ENCODE data around the gene AHRR. TPM values are rescaled to one million over a fixed set of nuclear protein-coding genes. Genes with fewer than 3 reads are reported as not detected.

AHRR gene
- total RNA-seq, 2 donors from 2014 or later = 0.26 to 0.33 TPM

DNA sequence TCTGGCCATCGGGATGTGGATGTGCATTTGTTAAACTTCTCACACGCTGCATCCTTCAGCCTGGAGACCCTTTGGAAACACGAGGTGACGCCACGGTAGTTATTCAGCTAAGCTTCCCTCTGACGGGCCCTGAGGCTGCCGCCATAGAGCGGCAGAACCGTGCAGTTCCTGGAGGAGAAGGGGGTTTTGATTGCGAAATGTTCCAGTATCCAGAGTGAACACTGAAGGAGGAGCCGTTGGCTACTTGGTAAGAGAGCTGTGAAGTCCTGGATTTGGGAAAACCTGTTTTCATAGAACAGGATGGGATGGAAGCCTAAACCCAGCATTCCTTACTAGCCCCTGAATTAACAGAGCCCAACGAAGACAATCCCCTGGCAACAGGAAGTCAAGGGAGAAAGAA, 98.5 kb downstream of the AHRR start:
- TF ChIP-seq POLR2A (IDR thresholded peaks at IDR 0.05) (no peak), CTCF (IDR thresholded peaks at IDR 0.05) (no peak)
- Histone ChIP-seq H3K9me3 (no peaks in the 10 kb centered on the region), H3K36me3 (replicated peaks in 1 of 2; ENCODE audit: insufficient read depth in 1 of 2, low read depth in 2 of 2) (no peaks in the 10 kb centered on the region), H3K4me3 (no peak overlapping the region), H3K27ac (no peak overlapping the region), H3K4me1 (no peaks in the 10 kb centered on the region), H3K27me3 (no peaks in the 10 kb centered on the region)
- intact Hi-C loops (cut with DNase I) = no loop called here
- 70 to 74% methylated on average over 12 of the region's 12 CpGs for WGBS, 2 donors
- DNase-seq (no peak), ATAC-seq (no peak)

- TF ChIP-seq CTCF (IDR thresholded peaks at IDR 0.05) = no peak
- TF ChIP-seq POLR2A (IDR thresholded peaks at IDR 0.05) = no peak
- no peak for ATAC-seq
- intact Hi-C loops (cut with DNase I) = no loop called here
- H3K9me3 ChIP-seq = no peaks in the 10 kb centered on the region
- no peak for DNase-seq
- 81 to 89% methylated on average over 31 to 43 of the region's 52 CpGs for WGBS, 2 donors
- H3K4me3 ChIP-seq = no peak overlapping the region
- no peaks in the 10 kb centered on the region for H3K4me1 ChIP-seq
- no peaks in the 10 kb centered on the region for H3K36me3 ChIP-seq (replicated peaks in 1 of 2; ENCODE audit: insufficient read depth in 1 of 2, low read depth in 2 of 2)
- no peaks in the 10 kb centered on the region for H3K27me3 ChIP-seq
- no peak overlapping the region for H3K27ac ChIP-seq
These were observed 99.2 kb downstream of the AHRR start for GRCh38 chr5:420632-421286.

DNA sequence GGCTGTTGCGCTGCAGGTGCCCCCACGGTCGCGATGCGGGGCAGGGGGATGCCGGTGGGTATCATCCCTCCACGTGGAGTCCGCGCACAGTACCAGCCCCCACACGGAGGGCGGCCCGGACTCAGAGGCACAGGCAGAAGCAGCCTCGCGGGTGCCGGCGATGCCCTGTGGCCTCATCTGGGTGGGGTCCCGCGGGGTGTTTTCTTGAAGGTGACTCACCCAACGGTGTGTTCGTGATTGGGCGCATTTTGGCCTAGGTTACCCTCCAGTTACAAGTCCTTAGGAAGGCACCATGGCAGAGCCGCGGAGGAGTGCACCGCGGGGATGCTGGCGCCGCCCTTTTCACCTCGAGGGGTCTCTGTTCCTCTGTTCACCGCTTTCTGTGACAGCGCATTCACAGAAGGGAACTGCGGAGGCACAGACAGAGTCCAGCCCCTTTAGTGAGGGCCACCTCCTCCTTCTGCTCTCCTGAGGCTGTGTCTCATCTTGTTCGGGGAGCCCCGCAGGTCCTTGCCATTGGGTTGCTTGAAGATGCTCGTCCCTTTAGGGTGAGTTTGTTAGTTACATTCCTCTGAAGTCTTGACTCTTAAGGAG, 99.9 kb downstream of the AHRR start:
- H3K4me1 ChIP-seq = no peaks in the 10 kb centered on the region
- no peaks in the 10 kb centered on the region for H3K36me3 ChIP-seq (replicated peaks in 1 of 2; ENCODE audit: insufficient read depth in 1 of 2, low read depth in 2 of 2)
- DNase-seq (no peak), ATAC-seq (no peak)
- 75 to 86% methylated on average over 31 to 34 of the region's 34 CpGs for WGBS, 2 donors
- no peak overlapping the region for H3K27ac ChIP-seq
- H3K4me3 ChIP-seq = no peak overlapping the region
- TF ChIP-seq CTCF (IDR thresholded peaks at IDR 0.05) (no peak), POLR2A (IDR thresholded peaks at IDR 0.05) (no peak)
- H3K27me3 ChIP-seq = no peaks in the 10 kb centered on the region
- H3K9me3 ChIP-seq = no peaks in the 10 kb centered on the region
- intact Hi-C loops (cut with DNase I) = no loop called here

DNA sequence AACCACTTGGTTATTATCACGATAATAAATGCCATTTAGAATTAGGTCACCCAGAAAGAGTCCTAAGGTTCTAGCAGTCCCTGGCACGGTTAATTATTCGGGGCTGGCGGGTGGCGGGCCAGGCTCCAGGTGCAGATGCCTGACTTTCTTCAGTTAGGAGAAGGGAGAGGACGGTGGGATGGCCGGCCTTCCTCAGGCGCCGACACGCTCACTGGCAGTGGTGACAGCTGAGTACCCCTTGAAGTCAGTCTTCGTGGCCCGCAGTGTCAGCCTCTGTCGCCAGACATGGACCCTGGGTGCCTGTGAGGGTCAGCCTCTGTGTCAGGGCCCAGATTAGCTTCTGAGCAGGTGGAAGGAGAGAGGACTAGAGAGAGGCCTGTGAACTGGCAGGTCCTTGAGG, 100.4 kb downstream of the AHRR start:
- DNase-seq (no peak), ATAC-seq (no peak)
- 87 to 88% methylated on average over 13 of the region's 13 CpGs for WGBS, 2 donors
- no peaks in the 10 kb centered on the region for H3K9me3 ChIP-seq
- H3K4me3 ChIP-seq = no peak overlapping the region
- no peak overlapping the region for H3K27ac ChIP-seq
- intact Hi-C loops (cut with DNase I) = no loop called here
- no peaks in the 10 kb centered on the region for H3K4me1 ChIP-seq
- H3K36me3 ChIP-seq (replicated peaks in 1 of 2; ENCODE audit: insufficient read depth in 1 of 2, low read depth in 2 of 2) = no peaks in the 10 kb centered on the region
- no peaks in the 10 kb centered on the region for H3K27me3 ChIP-seq
- TF ChIP-seq CTCF (IDR thresholded peaks at IDR 0.05) (no peak), POLR2A (IDR thresholded peaks at IDR 0.05) (no peak)
